ENCODE results near the gene PTGDS. TPM values are rescaled to one million over a fixed set of nuclear protein-coding genes. Genes with fewer than 3 reads are reported as not detected.
A peak's percentile ranks its signal among the peaks of the same experiment; 100 is the strongest.

The PTGDS gene
- total RNA-seq, 1 experiment from 2014 or later = 2.2 TPM

GRCh38 chr9:136977649-136978072 lies 357 bp downstream of the PTGDS start:
- 0 out of 2 replicates have a peak, but pooled peaks have one; percentile 6 for TF ChIP-seq USF2 (CRISPR knock-in tag; IDR thresholded peaks at IDR 0.05)
- TF ChIP-seq, protein P1, sequence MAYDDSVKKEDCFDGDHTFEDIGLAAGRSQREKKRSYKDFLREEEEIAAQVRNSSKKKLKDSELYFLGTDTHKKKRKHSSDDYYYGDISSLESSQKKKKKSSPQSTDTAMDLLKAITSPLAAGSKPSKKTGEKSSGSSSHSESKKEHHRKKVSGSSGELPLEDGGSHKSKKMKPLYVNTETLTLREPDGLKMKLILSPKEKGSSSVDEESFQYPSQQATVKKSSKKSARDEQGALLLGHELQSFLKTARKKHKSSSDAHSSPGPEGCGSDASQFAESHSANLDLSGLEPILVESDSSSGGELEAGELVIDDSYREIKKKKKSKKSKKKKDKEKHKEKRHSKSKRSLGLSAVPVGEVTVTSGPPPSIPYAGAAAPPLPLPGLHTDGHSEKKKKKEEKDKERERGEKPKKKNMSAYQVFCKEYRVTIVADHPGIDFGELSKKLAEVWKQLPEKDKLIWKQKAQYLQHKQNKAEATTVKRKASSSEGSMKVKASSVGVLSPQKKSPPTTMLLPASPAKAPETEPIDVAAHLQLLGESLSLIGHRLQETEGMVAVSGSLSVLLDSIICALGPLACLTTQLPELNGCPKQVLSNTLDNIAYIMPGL (CRISPR knock-in tag; IDR thresholded peaks at IDR 0.05) = peak; percentile 78; the same call in 1 of the 2 replicates
- TF ChIP-seq NR3C1 (CRISPR knock-in tag; conservative IDR thresholded peaks at IDR 0.05; ENCODE audit: low read depth) = no peak
- TF ChIP-seq, protein P2, sequence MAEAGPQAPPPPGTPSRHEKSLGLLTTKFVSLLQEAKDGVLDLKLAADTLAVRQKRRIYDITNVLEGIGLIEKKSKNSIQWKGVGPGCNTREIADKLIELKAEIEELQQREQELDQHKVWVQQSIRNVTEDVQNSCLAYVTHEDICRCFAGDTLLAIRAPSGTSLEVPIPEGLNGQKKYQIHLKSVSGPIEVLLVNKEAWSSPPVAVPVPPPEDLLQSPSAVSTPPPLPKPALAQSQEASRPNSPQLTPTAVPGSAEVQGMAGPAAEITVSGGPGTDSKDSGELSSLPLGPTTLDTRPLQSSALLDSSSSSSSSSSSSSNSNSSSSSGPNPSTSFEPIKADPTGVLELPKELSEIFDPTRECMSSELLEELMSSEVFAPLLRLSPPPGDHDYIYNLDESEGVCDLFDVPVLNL (CRISPR knock-in tag; IDR thresholded peaks at IDR 0.05; ENCODE audit: borderline replicate concordance, low read depth) = 0 out of 2 replicates have a peak, but pooled peaks have one; percentile 34
- no peak for TF ChIP-seq ETV6 (CRISPR knock-in tag; IDR thresholded peaks at IDR 0.05)
- peak; percentile 55; the same call in 1 of the 2 replicates for TF ChIP-seq FOXP1 (CRISPR knock-in tag; IDR thresholded peaks at IDR 0.05; ENCODE audit: borderline replicate concordance)
- no peak for TF ChIP-seq E2F1 (CRISPR knock-in tag; IDR thresholded peaks at IDR 0.05)
- Mint-ChIP-seq H3K4me3 (peak overlapping the region; percentile 66), H3K4me1 (peaks cover 3% of the 10 kb centered on the region; the same call in 1 of the 2 replicates), H3K27ac (no peak overlapping the region), H3K9me3 (no peaks in the 10 kb centered on the region), H3K27me3 (ENCODE audit: low read depth) (peaks cover 3% of the 10 kb centered on the region; the same call in 1 of the 2 replicates), H3K36me3 (no peaks in the 10 kb centered on the region)
- ChIA-PET POLR2A (interaction anchor here (1.3 to 1.5 kb wide), 4 partner anchors 15 to 223 kb away, joined by 3 to 6 read pairs (median 4); partner anchors contain the start of genes PAXX and TPRN), CTCF (interaction anchor here (0.8 to 6.2 kb wide), 35 partner anchors 8 to 259 kb away, joined by 3 to 117 read pairs (median 6); partner anchors contain the start of genes ABCA2, AJM1, C8G and CLIC3)
- ATAC-seq (peak; percentile 9), DNase-seq (ENCODE audit: low spot score) (no peak)

- CTCF ChIA-PET = interaction anchor here (0.5 to 6.2 kb wide), 48 partner anchors 8 to 876 kb away, joined by 3 to 117 read pairs (median 5); partner anchors contain the start of genes ABCA2, AJM1, C8G and CLIC3
- ATAC-seq (peak; percentile 76), DNase-seq (ENCODE audit: low spot score) (peak; percentile 96)
- Mint-ChIP-seq H3K9me3 (no peaks in the 10 kb centered on the region), H3K4me1 (peaks cover 3% of the 10 kb centered on the region; the same call in 1 of the 2 replicates), H3K27ac (no peak overlapping the region), H3K27me3 (ENCODE audit: low read depth) (peaks cover 3% of the 10 kb centered on the region; the same call in 1 of the 2 replicates), H3K36me3 (no peaks in the 10 kb centered on the region), H3K4me3 (peak overlapping the region; percentile 66)
- TF ChIP-seq SP1 (CRISPR knock-in tag; conservative IDR thresholded peaks at IDR 0.05) = peak; percentile 61
- peak; percentile 56; the same call in 1 of the 2 replicates for TF ChIP-seq SMAD3 (CRISPR knock-in tag; IDR thresholded peaks at IDR 0.05; ENCODE audit: borderline replicate concordance)
- no peak for TF ChIP-seq TCF7 (CRISPR knock-in tag; IDR thresholded peaks at IDR 0.05; ENCODE audit: low read depth)
- 0 out of 2 replicates have a peak, but pooled peaks have one; percentile 12 for TF ChIP-seq FOXP1 (CRISPR knock-in tag; IDR thresholded peaks at IDR 0.05; ENCODE audit: borderline replicate concordance)
- POLR2A ChIA-PET = interaction anchor here (0.8 to 1.5 kb wide), 6 partner anchors 14 to 263 kb away, joined by 3 to 6 read pairs (median 4); partner anchors contain the start of genes PAXX, TPRN and TUBB4B
These were observed 965 bp downstream of the PTGDS start for GRCh38 chr9:136978073-136978864.

DNA sequence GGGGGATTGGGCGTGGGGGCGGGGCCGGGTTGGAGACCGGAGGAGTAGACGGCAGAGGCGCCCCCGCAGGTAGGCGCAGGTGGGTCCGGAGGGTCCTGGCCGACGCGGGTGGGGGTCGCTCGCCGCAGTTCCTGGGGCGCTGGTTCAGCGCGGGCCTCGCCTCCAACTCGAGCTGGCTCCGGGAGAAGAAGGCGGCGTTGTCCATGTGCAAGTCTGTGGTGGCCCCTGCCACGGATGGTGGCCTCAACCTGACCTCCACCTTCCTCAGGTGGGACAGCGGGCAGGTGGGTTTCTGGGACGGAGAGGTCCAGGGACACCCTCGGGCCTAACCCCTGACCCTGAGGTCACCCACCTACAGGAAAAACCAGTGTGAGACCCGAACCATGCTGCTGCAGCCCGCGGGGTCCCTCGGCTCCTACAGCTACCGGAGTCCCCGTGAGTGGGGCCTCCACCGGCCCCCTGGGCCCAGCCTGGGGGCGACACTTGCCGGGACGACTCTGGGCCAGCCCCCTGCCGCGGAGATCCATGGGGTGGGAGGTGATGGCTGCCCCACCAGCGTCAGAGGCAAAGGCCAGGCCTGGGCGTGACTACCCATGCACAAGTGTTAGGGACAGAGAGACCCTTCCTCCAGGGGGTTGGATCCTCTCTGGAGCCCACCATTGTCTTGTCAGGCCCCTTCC lies 1.7 kb downstream of the PTGDS start:
- peak; percentile 86 for DNase-seq (ENCODE audit: low spot score)

More for the DNA sequence above, 1.7 kb downstream of the PTGDS start:
- Mint-ChIP-seq H3K4me1 (peaks cover 3% of the 10 kb centered on the region; the same call in 1 of the 2 replicates), H3K36me3 (no peaks in the 10 kb centered on the region), H3K27ac (no peak overlapping the region), H3K27me3 (ENCODE audit: low read depth) (peaks cover 7% of the 10 kb centered on the region), H3K4me3 (no peak overlapping the region), H3K9me3 (no peaks in the 10 kb centered on the region)
- ChIA-PET POLR2A (interaction anchor here (0.8 to 1.5 kb wide), 6 partner anchors 13 to 262 kb away, joined by 3 to 6 read pairs (median 4); partner anchors contain the start of genes PAXX, TPRN and TUBB4B), CTCF (interaction anchor here (0.5 to 6.2 kb wide), 45 partner anchors 9 to 877 kb away, joined by 3 to 117 read pairs (median 5); partner anchors contain the start of genes ABCA2, AJM1, C8G and CLIC3)
- TF ChIP-seq, protein P3, sequence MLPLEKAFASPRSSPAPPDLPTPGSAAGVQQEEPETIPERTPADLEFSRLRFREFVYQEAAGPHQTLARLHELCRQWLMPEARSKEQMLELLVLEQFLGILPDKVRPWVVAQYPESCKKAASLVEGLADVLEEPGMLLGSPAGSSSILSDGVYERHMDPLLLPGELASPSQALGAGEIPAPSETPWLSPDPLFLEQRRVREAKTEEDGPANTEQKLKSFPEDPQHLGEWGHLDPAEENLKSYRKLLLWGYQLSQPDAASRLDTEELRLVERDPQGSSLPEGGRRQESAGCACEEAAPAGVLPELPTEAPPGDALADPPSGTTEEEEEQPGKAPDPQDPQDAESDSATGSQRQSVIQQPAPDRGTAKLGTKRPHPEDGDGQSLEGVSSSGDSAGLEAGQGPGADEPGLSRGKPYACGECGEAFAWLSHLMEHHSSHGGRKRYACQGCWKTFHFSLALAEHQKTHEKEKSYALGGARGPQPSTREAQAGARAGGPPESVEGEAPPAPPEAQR (CRISPR knock-in tag; IDR thresholded peaks at IDR 0.05) = no peak
- TF ChIP-seq ZNF263 (CRISPR knock-in tag; IDR thresholded peaks at IDR 0.05; ENCODE audit: low read depth) = 0 out of 2 replicates have a peak, but pooled peaks have one; percentile 24
- TF ChIP-seq SP1 (CRISPR knock-in tag; conservative IDR thresholded peaks at IDR 0.05) = peak; percentile 49; the same call in 1 of the 2 replicates
- TF ChIP-seq ZNF671 (CRISPR knock-in tag; IDR thresholded peaks at IDR 0.05) = no peak
- ATAC-seq = peak; percentile 16
